NCI-H2107 treated with DMSO at 0.1 percent for 48 hours (cell line): ENCODE measurements around the gene TOP2B.

Experiments used
- DNase-seq: peaks from one replicate; lab custom pipeline; 2025; ENCODE audit not compliant: unreplicated experiment; lab: John Stamatoyannopoulos, UW

The TOP2B gene

GRCh38 chr3:25677121-25677520, 12.4 kb upstream of the TOP2B start:
- DNase-seq: no peak

DNA sequence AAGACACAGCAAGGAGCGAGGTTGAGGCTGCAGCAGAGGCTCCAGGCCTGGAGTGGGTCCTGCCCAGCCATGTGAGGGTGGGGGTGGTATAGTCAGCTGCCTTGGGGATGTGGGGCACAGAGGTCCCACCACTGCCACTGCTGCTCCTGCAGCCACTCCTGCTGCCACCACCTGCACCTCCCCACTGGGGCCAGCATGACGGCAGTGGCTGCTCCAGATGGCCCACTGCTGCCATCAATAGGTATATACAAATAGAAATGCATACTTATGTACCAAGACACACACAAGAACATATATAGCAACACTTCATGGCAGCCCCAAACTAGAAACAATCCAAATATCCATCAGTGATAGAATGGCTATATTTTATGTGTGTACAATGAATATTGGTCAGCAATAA, 10.0 kb upstream of the TOP2B start:
- DNase-seq: no peak

DNA sequence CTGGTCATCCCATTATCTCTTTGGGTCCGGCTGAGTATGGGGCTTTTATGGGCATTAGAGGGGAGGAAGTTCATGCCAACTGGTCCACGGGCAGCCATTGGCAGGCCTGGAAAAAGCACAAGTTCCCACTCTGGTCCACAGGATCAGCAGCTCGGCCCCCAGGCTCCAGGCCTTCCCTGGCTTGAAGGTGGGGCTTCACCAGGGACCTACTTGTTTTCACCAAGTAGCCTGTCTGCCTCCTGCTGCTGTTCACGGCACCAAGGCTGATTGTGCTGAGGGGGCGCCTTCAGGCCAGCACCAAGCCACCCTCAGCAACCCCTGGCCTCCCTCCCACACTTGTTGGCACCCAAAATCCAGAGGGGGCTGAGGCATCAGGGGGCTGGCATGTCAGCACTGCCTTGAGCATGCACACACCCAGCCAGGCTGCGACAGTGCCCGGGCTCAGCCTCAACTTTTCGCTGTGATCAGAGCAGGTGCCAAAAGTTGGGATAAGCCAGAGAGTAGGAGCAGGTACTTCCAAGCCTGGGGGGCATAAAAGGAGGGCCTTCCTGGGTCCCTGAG, 9.1 kb upstream of the TOP2B start:
- no peak for DNase-seq

- DNase-seq: no peak
These were observed 891 bp upstream of the TOP2B start for GRCh38 chr3:25665315-25666280.

GRCh38 chr3:25663869-25664811, 567 bp downstream of the TOP2B start:
- DNase-seq: no peak

DNA sequence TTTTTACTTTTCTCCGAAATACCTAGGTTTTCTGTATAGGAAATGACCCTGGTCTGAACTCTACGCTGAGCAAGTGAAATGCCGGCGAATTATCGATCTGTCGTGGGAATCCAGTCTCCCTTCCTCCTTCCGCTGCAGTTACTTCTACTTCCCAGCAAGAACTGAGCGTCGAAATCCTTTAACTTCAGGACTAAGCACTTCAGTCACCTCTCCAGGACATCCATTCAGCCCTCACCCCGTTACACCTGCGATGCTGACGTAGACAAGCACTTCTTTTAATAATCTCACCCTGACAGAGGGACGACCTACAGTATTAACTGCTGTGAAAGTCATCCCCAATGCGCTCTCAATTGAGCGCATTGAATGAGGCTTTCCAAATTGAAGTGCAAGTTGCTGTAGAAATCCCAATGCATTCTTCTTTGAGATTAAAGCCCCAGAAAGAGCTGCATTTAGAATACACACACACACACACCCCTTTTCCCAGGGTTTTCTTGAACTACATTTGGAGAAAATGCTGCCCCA, 1.3 kb downstream of the TOP2B start:
- DNase-seq: peak; percentile 25

DNA sequence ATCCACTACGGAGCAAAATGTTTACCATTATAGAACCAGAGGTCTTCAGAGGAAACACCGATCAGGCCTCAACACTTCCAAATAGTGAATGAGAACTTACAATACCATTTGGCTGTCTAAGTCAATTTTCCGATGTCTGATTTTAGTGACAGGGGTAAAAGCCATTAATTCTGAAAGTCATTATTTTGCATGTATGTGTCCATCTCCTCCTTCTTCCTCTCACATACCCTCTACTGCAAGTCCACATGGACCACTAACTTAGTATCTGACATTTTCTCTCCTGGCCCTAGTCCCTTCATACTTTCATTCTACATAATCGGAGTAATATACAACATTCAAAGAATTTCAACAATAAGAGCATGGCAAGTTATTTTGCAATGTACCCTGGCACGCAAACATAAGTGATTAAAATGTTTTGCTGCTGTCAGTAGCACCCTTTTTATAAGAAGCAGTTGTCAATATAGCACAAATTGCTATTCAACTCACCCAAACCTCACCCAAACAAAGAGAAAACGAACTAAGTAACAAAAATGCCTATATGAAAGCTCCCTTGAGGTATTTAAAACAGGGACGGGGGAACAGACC, 1.9 kb downstream of the TOP2B start:
- no peak for DNase-seq

- DNase-seq: no peak
These were observed 2.8 kb downstream of the TOP2B start for GRCh38 chr3:25661694-25662437.

GRCh38 chr3:25658836-25659235, 5.9 kb downstream of the TOP2B start:
- no peak for DNase-seq

DNA sequence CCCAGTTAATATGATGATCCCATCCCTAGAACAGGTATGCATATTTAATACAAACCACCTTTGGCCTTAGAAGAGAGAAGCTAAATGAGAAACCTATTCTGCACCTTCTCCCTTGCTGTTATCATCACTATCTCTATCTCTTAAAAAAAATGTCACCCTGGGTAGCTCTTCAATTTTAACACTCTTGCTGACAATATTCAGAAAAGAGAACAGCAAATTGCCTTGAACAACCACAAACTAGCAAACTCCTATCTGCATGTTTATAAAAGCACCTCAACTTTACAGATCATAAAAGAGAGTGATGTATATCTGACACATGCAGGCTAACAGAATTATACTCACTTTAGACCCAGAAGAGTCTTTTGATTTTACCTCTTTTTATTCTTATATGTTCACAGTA, 7.4 kb downstream of the TOP2B start:
- DNase-seq: no peak

- DNase-seq: no peak
These were observed 9.0 kb downstream of the TOP2B start for GRCh38 chr3:25655659-25656058.

- no peak for DNase-seq
These were observed 10.1 kb downstream of the TOP2B start for GRCh38 chr3:25654576-25654975.

GRCh38 chr3:25653322-25653721, 11.4 kb downstream of the TOP2B start:
- DNase-seq: no peak

DNA sequence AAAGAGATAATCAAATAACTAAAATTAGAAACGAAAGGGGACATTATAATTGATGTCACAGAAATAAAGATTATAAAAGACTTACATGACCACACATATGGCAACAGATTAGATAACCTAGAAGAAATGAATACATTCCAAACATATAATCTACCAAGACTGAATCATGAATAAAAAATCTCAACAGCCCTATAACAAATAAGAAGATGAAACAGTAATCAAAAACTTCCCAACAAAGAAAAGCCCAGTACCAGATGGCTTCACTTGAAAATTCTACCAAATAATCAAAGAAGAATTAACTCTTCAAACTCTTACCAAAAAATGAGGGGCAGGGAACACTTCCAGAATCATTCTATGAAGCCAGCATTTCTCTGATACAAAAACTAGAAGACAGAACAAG, 11.8 kb downstream of the TOP2B start:
- DNase-seq: no peak

DNA sequence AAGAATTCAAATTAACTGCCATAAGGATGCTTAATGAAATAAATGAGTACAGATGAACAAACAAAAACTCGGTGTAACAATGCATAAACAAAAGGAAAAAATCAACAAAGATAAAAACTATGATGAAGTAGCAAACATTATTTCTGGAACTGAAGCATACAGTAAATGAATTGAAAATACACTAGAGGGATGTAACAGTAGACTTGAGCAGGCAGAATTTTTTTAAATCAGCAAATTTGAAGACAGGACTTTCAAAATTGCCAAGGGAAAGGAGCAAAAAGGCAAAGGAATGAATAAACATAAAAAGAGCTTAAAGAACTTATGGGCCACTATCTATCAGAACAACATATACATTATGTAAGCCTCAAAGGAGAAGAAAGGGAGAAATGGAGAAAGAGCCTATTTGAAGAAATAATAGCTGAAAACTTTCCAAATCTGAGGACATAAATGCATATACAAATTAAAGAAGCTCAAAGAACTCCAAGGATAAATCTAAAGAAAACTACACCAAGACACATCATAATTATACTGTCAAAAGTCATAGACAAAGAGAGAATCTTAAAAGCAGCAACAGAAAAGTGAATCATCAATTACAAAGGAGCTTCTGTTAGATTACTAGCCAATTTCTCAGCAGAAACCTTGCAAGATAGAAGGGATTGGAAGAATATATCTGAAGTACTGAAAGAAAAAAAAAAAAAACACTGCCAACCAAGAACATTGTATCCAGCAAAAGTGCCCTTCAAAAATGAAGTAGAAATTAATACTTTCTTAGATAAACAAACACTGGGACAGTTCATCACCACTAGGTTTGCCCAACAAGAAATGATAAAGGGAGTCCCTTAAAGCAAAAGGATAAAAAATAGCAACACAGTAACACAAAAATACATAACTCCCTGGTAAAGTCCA, 15.5 kb downstream of the TOP2B start:
- no peak for DNase-seq

- peak; percentile 69 for DNase-seq
These were observed 16.6 kb downstream of the TOP2B start for GRCh38 chr3:25648107-25648535.

DNA sequence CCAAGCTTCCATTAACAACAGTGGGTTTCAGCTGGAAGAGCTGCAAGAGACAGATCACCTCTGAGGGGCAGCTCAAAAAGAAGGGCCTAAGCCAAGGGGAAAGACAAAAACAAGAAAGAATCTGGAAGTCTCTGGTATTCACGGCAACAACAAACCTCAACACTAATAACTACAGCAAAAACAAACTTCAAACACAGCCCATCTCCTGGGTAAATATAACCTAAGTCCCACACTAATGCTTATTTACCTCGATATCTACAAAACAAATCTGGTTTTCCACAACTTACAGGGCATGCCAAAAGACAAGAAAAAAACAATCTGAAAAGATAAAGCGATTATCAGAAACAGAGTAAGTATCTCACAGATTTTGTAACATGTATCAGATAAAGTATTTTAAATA, 29.7 kb downstream of the TOP2B start:
- DNase-seq: no peak

GRCh38 chr3:25633919-25634318, 30.8 kb downstream of the TOP2B start:
- no peak for DNase-seq

DNA sequence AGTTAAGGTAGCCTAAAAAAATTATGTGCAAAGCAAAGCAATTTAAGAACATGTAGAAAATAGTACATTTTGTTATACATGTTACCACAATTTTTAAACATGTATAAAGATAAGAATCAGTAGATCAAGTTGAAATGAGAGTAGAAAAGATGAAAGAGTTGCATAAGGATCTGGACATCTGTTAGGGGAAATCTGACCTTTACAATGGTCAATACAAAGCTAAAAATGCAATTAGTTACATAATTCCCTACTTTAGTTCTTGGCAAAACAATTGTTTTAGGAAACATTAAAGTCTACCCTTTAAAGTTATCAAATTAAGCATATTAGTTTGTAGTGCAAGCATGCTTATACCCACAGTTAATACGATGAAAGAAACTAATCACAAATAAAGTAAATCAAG, 32.7 kb downstream of the TOP2B start:
- no peak for DNase-seq
